Esophagus muscularis mucosa (tissue), 4 donors: ENCODE measurements around the gene TRABD2B. TPM values are rescaled to one million over a fixed set of nuclear protein-coding genes. Genes with fewer than 3 reads are reported as not detected.
"Not testable (repeated sequence)": the region's sequence is repeated elsewhere in the genome, so short reads cannot be mapped to it uniquely, and the experiment has no call there.

ENCODE experiments used
- DNase-seq: peaks from one replicate; pipeline ENCODE4 v3.0.0-alpha.2; 2017; ENCODE audit errors: extremely low spot score
- H3K27ac ChIP-seq, 4 donors: fragments of 200-600 bp; sonication (generic); replicated peaks in 1 of 4; 1 replicate in 3 of 4; 2 replicates in 1 of 4; pipeline ENCODE4 v1.5.1; 2016 to 2019; ENCODE audit warnings: mild to moderate bottlenecking in 1 of 4
- H3K27me3 ChIP-seq, 4 donors: fragments of 200-600 bp; sonication (generic); one replicate each; pipeline versions ENCODE4 v1.5.1 to v1.6.0; 2016 to 2019
- H3K36me3 ChIP-seq, 4 donors: fragments of 200-600 bp; sonication (generic); one replicate each; pipeline ENCODE4 v1.5.1; 2016 to 2019
- H3K4me1 ChIP-seq, 4 donors: fragments of 200-600 bp; sonication (generic); one replicate each; pipeline ENCODE4 v1.5.1; 2016 to 2019
- H3K4me3 ChIP-seq, 4 donors: fragments of 200-600 bp; sonication (generic); 1 replicate in 2 of 4; 2 replicates in 2 of 4; pipeline ENCODE4 v1.5.1; 2016 to 2019; ENCODE audit warnings: mild to moderate bottlenecking in 4 of 4, moderate library complexity in 1 of 4
- H3K9me3 ChIP-seq, 4 donors: fragments of 200-600 bp; sonication (generic); 1 replicate in 3 of 4; 2 replicates in 1 of 4; pipeline ENCODE4 v1.5.1; 2016 to 2019
- EP300 ChIP-seq: sonication (generic); formaldehyde crosslinking; IDR thresholded peaks from one replicate; pipeline ENCODE4 v1.6.1; 2017; ENCODE audit warnings: antibody characterized with exemption
- POLR2A ChIP-seq: fragments of 450-650 bp; IDR thresholded peaks from one replicate; pipeline ENCODE4 v1.6.1; 2017; ENCODE audit warnings: antibody characterized with exemption, moderate library complexity, mild to moderate bottlenecking, low read depth
- POLR2AphosphoS5 ChIP-seq, 2 donors: sonication (generic); formaldehyde crosslinking; IDR thresholded peaks; one replicate each; pipeline ENCODE4 v1.6.1; 2017; ENCODE audit warnings: antibody characterized with exemption in 2 of 2
- WGBS: methylation state at CpG from one replicate; pipeline ENCODE4 v1.1.5; 2018; 5-methylcytosine and 5-hydroxymethylcytosine counted together
- intact Hi-C: fragments of 100-400 bp; cut with DNase I; formaldehyde crosslinking; loops from one replicate; pipeline ENCODE4 v1.15.1; 2023
- total RNA-seq, 4 donors: library from RNA; depleted of rRNA; stranded (reverse); fragments of >200 nt; gene quantifications; one replicate each; pipeline versions ENCODE4 v1.1.0 to v1.2.1, GENCODE V29; 2016
- TF ChIP-seq, protein P1 (sequence below), 3 experiments: fragments of 200-600 bp in 2 of 3; fragments of 450-650 bp in 1 of 3; sonication (generic) in 2 of 3; IDR thresholded peaks; one replicate each; pipeline ENCODE4 v1.5.1; 2017 to 2019; ENCODE audit warnings: antibody characterized with exemption in 3 of 3, mild to moderate bottlenecking in 2 of 3, moderate library complexity in 1 of 3

The TRABD2B gene
- total RNA-seq, 4 donors from 2014 or later: 4.0 to 7.6 (median 4.1) TPM

- H3K27ac ChIP-seq: peak overlapping the region; percentile 40 to 72 (median 51)
- H3K4me3 ChIP-seq: no peak overlapping the region
- H3K9me3 ChIP-seq: no peaks in the 10 kb centered on the region
- TF ChIP-seq EP300 (peak; percentile 3), POLR2AphosphoS5 (IDR thresholded peaks at IDR 0.05) (peak; percentile 17 to 30), POLR2A (no peak)
- TF ChIP-seq, protein P1, sequence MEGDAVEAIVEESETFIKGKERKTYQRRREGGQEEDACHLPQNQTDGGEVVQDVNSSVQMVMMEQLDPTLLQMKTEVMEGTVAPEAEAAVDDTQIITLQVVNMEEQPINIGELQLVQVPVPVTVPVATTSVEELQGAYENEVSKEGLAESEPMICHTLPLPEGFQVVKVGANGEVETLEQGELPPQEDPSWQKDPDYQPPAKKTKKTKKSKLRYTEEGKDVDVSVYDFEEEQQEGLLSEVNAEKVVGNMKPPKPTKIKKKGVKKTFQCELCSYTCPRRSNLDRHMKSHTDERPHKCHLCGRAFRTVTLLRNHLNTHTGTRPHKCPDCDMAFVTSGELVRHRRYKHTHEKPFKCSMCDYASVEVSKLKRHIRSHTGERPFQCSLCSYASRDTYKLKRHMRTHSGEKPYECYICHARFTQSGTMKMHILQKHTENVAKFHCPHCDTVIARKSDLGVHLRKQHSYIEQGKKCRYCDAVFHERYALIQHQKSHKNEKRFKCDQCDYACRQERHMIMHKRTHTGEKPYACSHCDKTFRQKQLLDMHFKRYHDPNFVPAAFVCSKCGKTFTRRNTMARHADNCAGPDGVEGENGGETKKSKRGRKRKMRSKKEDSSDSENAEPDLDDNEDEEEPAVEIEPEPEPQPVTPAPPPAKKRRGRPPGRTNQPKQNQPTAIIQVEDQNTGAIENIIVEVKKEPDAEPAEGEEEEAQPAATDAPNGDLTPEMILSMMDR (IDR thresholded peaks at IDR 0.05): no peak
- peaks cover 8 to 24% (median 23%) of the 10 kb centered on the region in 4 donors for H3K4me1 ChIP-seq
- WGBS: 62% methylated on average over 13 of the region's 13 CpGs
- no peaks in the 10 kb centered on the region for H3K27me3 ChIP-seq
- no peaks in the 10 kb centered on the region for H3K36me3 ChIP-seq
- intact Hi-C loops: no loop called here
- no peak for DNase-seq
Observed at GRCh38 chr1:47963568-47964358, 33.4 kb downstream of the TRABD2B start.

GRCh38 chr1:47962750-47963492, 34.3 kb downstream of the TRABD2B start:
- intact Hi-C loops: no loop called here
- Histone ChIP-seq H3K27me3 (no peaks in the 10 kb centered on the region), H3K4me3 (no peak overlapping the region), H3K9me3 (no peaks in the 10 kb centered on the region), H3K27ac (peak overlapping the region; percentile 40 to 72 (median 51)), H3K36me3 (no peaks in the 10 kb centered on the region), H3K4me1 (peaks cover 8 to 24% (median 23%) of the 10 kb centered on the region in 4 donors)
- WGBS: 84% methylated on average over 5 of the region's 5 CpGs
- TF ChIP-seq POLR2AphosphoS5 (IDR thresholded peaks at IDR 0.05) (no peak), POLR2A (no peak), EP300 (no peak)
- TF ChIP-seq, protein P1 (IDR thresholded peaks at IDR 0.05): no peak
- DNase-seq: no peak

DNA sequence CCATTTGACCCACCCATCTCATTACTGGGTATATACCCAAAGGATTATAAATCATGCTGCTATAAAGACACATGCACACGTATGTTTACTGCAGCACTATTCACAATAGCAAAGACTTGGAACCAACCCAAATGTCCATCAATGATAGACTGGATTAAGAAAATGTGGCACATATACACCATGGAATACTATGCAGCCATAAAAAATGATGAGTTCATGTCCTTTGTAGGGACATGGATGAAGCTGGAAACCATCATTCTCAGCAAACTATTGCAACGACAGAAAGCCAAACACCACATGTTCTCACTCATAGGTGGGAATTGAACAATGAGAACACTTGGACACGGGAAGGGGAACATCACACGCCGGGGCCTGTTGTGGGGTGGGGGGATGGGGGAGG, 35.4 kb downstream of the TRABD2B start:
- H3K27ac ChIP-seq, DNase-seq, H3K4me3 ChIP-seq, H3K27me3 ChIP-seq, H3K9me3 ChIP-seq, H3K36me3 ChIP-seq, intact Hi-C loops: not testable (repeated sequence)
- WGBS: 82% methylated on average over 5 of the region's 5 CpGs
- H3K4me1 ChIP-seq: peaks cover 8 to 24% (median 23%) of the 10 kb centered on the region in 4 donors

- DNase-seq, H3K27me3 ChIP-seq, intact Hi-C loops, H3K36me3 ChIP-seq, H3K9me3 ChIP-seq, H3K27ac ChIP-seq, H3K4me3 ChIP-seq: not testable (repeated sequence)
- WGBS: no CpG with 5 or more reads among the region's 6 CpGs
- peaks cover 0 to 19% (median 7%) of the 10 kb centered on the region in 4 donors for H3K4me1 ChIP-seq
Observed at GRCh38 chr1:47956491-47956890, 40.7 kb downstream of the TRABD2B start.

GRCh38 chr1:47953661-47954060, 43.5 kb downstream of the TRABD2B start:
- WGBS: 97% methylated on average over 3 of the region's 3 CpGs
- no peak for DNase-seq
- intact Hi-C loops: no loop called here
- H3K9me3 ChIP-seq: no peaks in the 10 kb centered on the region
- no peak overlapping the region for H3K27ac ChIP-seq
- H3K4me3 ChIP-seq: no peak overlapping the region
- H3K36me3 ChIP-seq: no peaks in the 10 kb centered on the region
- no peaks in the 10 kb centered on the region for H3K27me3 ChIP-seq
- TF ChIP-seq POLR2AphosphoS5 (IDR thresholded peaks at IDR 0.05) (no peak), EP300 (no peak), POLR2A (no peak)
- TF ChIP-seq, protein P1 (IDR thresholded peaks at IDR 0.05): no peak
- peaks cover 0 to 30% (median 21%) of the 10 kb centered on the region in 4 donors for H3K4me1 ChIP-seq
